SHP77 treated with DMSO at 0.1 percent for 48 hours (cell line): ENCODE measurements around the gene CROCC.

Source experiments
- DNase-seq: peaks from one replicate; lab custom pipeline; 2025; lab: John Stamatoyannopoulos, UW

Gene CROCC

GRCh38 chr1:16986560-16986959 lies 64.8 kb downstream of the CROCC start:
- DNase-seq: no peak

- DNase-seq: no peak
These were observed 65.2 kb downstream of the CROCC start for GRCh38 chr1:16986962-16987361.

- DNase-seq: no peak
These were observed 66.5 kb downstream of the CROCC start for GRCh38 chr1:16988210-16988609.

GRCh38 chr1:16989676-16990391 lies 68.1 kb downstream of the CROCC start:
- no peak for DNase-seq

- DNase-seq: no peak
These were observed 69.8 kb downstream of the CROCC start for GRCh38 chr1:16991571-16991970.

GRCh38 chr1:16992102-16992501 lies 70.4 kb downstream of the CROCC start:
- no peak for DNase-seq

GRCh38 chr1:16992675-16993074 lies 70.9 kb downstream of the CROCC start:
- no peak for DNase-seq

- no peak for DNase-seq
These were observed 71.8 kb downstream of the CROCC start for GRCh38 chr1:16993521-16994038.

GRCh38 chr1:16996845-16997244 lies 75.1 kb downstream of the CROCC start:
- DNase-seq: no peak

- DNase-seq: no peak
These were observed 76.9 kb downstream of the CROCC start for GRCh38 chr1:16998589-16998988.

GRCh38 chr1:16999863-17000262 lies 78.1 kb downstream of the CROCC start:
- DNase-seq: no peak

- DNase-seq: no peak
These were observed 80.2 kb downstream of the CROCC start for GRCh38 chr1:17001760-17002523.

- no peak for DNase-seq
These were observed 80.8 kb downstream of the CROCC start for GRCh38 chr1:17002524-17002902.

- DNase-seq: no peak
These were observed 83.0 kb downstream of the CROCC start for GRCh38 chr1:17004466-17005364.

- DNase-seq: no peak
These were observed 83.6 kb downstream of the CROCC start for GRCh38 chr1:17005365-17005740.

GRCh38 chr1:17007121-17007520 lies 85.4 kb downstream of the CROCC start:
- DNase-seq: no peak

GRCh38 chr1:17008208-17008855 lies 86.6 kb downstream of the CROCC start:
- DNase-seq: no peak

GRCh38 chr1:17009706-17010105 lies 88.0 kb downstream of the CROCC start:
- DNase-seq: no peak

GRCh38 chr1:17011092-17011438 lies 89.3 kb downstream of the CROCC start:
- no peak for DNase-seq

GRCh38 chr1:17011439-17012307 lies 89.9 kb downstream of the CROCC start, which contains the start of gene ATP13A2:
ATP13A2 (minus strand) TSS chr1:17011928; CDS start chr1:17011738, 190 bp downstream.
- DNase-seq: peak; percentile 54
